Left kidney (tissue), 2 donors: ENCODE results near the gene ATRN. TPM values are rescaled to one million over a fixed set of nuclear protein-coding genes. Genes with fewer than 3 reads are reported as not detected.

Experiments used
- DNase-seq: peaks from one replicate; pipeline ENCODE4 v3.0.0-alpha.2; 2013
- polyA plus RNA-seq: library from polyadenylated mRNA; unstranded; fragments of 120-200 nt; gene quantifications from one replicate; pipeline ENCODE4 v1.2.1, GENCODE V29; 2013; ENCODE audit not compliant: insufficient read length

Gene ATRN
- polyA plus RNA-seq, 1 donor, result 59.3 TPM

GRCh38 chr20:3674995-3675900, 204.4 kb downstream of the ATRN start:
- DNase-seq, result no peak

DNA sequence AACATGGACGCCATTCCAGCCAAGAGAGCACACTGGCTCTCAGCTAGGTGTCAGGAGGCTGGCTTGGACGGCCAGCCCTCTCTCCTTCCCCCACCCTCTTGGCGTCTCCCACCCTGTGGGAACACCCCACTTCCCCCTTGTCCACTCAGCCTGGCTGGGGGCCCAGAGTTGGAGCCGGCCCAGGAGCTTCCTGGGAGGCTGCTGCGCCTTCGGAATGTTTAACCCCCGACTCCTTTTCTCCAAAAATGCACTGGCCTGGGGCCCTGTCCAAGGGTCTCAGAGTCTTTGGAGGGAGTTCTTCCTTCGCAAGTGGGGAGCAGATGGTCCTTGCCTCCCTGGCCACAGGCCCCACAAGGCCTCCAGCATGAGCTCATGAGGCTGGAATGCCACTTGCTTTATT, 206.9 kb downstream of the ATRN start:
- DNase-seq, result no peak

DNA sequence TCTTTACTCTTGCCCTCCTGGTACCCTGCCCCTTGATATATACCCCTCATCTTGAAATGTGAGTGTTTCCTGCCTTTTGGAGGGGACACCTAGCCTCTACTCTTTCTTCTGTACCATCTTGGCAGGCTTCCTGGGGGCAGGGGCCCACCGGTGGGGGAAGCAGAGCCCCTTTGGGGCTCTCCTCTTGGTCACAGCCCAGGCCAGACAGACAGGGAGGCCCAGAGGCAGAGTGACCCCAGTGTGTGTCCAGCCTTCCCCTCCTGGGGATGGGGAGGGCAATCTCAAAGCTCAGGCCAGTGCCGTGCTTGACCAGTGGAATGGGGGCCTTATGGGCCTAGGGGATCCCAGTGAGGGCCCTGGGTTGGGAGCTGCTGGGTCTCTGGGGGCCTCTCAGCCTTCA, 207.4 kb downstream of the ATRN start:
- DNase-seq, result no peak

- no peak for DNase-seq
Observed at GRCh38 chr20:3678856-3679720, 208.3 kb downstream of the ATRN start.

DNA sequence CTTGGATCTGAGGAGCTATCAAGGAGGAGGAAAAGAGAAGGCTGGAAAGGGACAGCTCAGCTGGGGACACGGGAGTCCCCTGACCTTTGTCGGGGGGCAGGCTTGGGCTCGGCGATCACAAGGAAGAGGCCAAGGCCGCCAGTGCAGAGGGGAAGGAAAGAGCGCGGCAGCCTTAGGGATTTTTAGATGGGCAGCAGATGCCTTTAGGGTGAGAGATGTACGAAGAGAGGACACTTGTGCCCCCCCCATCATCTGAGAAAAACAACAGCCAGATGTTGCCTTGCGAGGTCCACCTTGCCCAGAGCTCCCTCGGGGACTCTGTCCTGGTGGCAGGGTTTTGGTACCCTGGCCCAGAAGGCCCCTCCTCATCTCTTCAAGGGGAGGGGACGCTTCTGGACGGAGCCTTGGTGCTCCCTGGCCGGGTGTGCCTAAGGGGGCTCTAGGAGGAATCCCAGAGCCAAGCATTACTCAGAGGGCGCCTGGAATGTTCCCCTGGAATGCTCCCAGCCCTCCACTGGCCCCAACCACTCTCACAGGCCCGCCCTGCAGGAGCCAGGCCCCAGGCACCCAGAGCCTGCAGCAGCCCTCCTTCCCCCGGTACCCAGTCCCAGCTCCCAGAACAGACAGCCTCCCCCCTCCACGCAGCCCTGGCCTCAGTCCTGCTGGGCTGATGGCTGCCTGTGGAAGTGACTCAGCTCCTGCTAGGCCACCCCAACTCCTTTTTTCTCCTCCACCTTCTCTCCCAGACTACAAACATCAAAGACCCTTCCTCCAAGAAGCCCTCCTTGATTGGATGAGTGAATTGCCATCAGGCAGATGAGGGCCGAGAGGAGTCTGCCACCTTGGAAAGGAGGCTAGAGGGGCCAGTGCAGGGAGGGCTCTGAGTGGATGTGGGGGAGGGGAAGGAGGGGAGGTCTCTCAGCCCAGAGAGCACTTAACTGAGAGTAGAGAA, 209.2 kb downstream of the ATRN start:
- DNase-seq, result no peak

- DNase-seq, result no peak
Observed at GRCh38 chr20:3680701-3681351, 210.0 kb downstream of the ATRN start.

- DNase-seq, result no peak
Observed at GRCh38 chr20:3681352-3681930, 210.6 kb downstream of the ATRN start.

GRCh38 chr20:3681931-3682781, 211.3 kb downstream of the ATRN start, which contains the start of gene ADAM33:
TSS of gene ADAM33 (minus strand) at chr20:3682010. CDS start at chr20:3682004, 6 bp downstream.
- no peak for DNase-seq

DNA sequence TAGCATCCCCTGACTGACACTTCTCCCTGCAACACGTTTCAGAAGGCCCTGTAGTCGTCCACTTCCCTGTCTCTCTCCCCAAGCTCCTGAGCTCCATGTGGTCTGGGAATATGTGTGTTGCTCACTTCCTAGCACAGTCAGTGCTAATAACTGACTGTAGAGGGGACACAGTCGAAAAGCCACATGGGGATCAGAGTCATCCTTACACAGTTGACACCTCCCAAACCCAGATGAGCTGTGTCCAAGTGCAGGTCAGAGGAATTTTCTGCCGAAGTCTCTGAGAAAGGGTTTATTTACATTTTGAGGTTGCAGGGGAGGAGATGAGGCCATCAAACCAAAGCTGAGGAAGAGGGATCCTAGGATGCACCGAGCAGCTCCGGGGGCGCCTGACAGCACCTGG, 214.5 kb downstream of the ATRN start:
- DNase-seq, result no peak

- no peak for DNase-seq
Observed at GRCh38 chr20:3686421-3686820, 215.6 kb downstream of the ATRN start.

- DNase-seq, result peak; percentile 83
Observed at GRCh38 chr20:3686867-3687321, 216.1 kb downstream of the ATRN start.

- no peak for DNase-seq
Observed at GRCh38 chr20:3687655-3688054, 216.8 kb downstream of the ATRN start.

DNA sequence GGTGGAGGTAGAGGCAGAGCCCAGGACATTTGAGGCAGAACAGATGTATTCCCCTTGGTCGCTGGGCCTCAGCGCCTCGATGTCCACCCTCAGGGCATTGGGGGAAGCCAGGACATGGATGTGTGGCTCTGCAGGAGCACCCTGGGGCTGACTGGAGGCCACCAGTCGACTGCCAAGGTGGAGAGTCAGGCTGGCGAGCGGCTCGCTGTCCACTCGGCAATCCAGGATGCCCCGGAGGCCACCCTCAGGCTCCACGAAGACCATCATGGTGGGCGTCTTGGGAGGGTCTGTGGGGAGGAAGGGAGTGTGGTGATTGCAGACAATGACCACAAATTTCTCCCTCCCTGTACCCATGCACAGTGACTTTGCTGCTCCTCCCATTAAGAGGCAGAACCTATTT, 219.2 kb downstream of the ATRN start:
- no peak for DNase-seq

- no peak for DNase-seq
Observed at GRCh38 chr20:3690413-3690812, 219.6 kb downstream of the ATRN start.

DNA sequence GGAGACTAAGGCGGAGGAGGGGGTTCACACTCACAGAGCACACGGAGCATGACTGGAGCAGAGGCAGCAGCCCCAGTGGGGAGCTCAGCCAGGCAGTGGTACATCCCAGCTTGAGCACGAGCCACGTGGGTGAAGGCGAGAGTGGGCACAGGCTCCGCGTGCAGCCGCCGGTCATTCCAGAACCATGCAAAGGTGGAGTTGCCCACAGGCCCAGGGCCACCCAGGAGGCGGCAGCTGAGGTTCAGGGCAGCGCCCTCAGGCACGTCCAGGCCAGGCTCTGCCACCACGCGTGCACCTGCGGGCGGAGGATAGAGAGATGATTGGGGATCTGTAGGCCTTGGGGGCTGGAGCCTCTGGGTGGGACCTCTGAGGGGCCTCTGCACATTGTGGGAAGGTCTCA, 220.5 kb downstream of the ATRN start:
- DNase-seq, result no peak

GRCh38 chr20:3691897-3692296, 221.1 kb downstream of the ATRN start:
- DNase-seq, result no peak

GRCh38 chr20:3692706-3693294, 222.0 kb downstream of the ATRN start:
- DNase-seq, result no peak

DNA sequence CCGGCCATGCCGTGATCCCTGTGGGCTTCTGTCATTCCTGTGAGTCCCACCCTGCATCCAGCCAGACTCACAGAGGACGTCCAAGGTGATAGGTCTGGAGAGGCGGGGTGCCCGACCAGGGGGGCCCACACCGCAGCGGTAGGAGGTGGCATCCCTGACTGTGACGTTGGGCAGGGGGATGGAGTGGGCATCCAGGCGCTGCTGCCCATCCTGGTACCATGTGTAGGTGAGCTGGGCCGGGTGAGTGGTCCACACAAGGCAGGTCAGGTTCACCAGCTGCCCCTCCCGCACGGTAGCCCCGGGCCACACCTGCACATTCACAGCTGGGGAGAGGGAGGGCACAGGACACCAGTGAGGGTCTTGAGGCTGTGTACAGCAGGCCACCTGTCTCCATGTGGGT, 222.6 kb downstream of the ATRN start:
- no peak for DNase-seq

DNA sequence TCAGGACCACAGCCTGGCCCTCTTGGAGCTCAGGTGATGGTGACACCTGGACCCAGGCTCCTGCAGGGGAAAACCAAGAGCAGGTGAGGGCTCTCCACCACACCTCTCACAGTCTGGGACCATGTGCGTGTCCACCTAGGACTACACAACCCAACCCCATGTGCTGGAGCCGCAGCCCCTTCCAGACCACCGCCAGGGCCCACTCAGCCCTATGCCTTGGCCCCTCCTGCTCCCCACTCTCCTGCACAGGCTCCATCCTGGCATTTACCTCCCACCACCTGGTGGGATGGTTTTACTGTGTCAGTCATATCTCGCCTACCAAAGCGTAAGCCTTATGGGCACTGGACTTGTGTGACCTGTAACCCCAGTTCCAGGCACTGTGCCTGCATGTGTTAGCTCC, 224.0 kb downstream of the ATRN start:
- no peak for DNase-seq
